ENCODE data around the gene CLMN. TPM values are rescaled to one million over a fixed set of nuclear protein-coding genes. Genes with fewer than 3 reads are reported as not detected.

Gene CLMN
- total and polyA plus RNA-seq, 8 donors, result 17.4 to 78.1 (median 59.8) TPM

GRCh38 chr14:95362138-95362494 lies 42.4 kb upstream of the CLMN start:
- H3K4me3 ChIP-seq, result no peak overlapping the region
- H3K9me3 ChIP-seq, result no peaks in the 10 kb centered on the region
- H3K27ac ChIP-seq, result no peak overlapping the region
- no peak for FAIRE-seq
- no peak for DNase-seq
- no peaks in the 10 kb centered on the region for H3K27me3 ChIP-seq
- WGBS, 2 donors, result 71 to 82% methylated on average over 9 of the region's 9 CpGs
- ATAC-seq, result no peak
- no peaks in the 10 kb centered on the region for H3K36me3 ChIP-seq
- no peak for TF ChIP-seq CTCF (IDR thresholded peaks at IDR 0.05)
- H3K4me1 ChIP-seq, result no peaks in the 10 kb centered on the region
- intact Hi-C loops (cut with DNase I), result no loop called here

GRCh38 chr14:95361373-95362137 lies 41.8 kb upstream of the CLMN start:
- peak; percentile 82 to 92 (median 88) for ATAC-seq
- H3K9me3 ChIP-seq, result no peaks in the 10 kb centered on the region
- peak overlapping the region in 2 of 4 donors; percentile 58 to 63 for H3K27ac ChIP-seq
- H3K4me1 ChIP-seq, result no peaks in the 10 kb centered on the region
- DNase-seq, result peak; percentile 48 to 86 (median 76)
- FAIRE-seq, result no peak
- 31 to 41% methylated on average over 18 to 19 of the region's 19 CpGs for WGBS, 2 donors
- H3K4me3 ChIP-seq, result peak overlapping the region in 1 of 4 donors; percentile 13
- no peaks in the 10 kb centered on the region for H3K27me3 ChIP-seq
- no peaks in the 10 kb centered on the region for H3K36me3 ChIP-seq
- intact Hi-C loops (cut with DNase I), result no loop called here
- TF ChIP-seq CTCF (IDR thresholded peaks at IDR 0.05), result peak; percentile 76 to 88 (median 80)

- no peak for TF ChIP-seq CTCF (IDR thresholded peaks at IDR 0.05)
- H3K27me3 ChIP-seq, result no peaks in the 10 kb centered on the region
- H3K9me3 ChIP-seq, result no peaks in the 10 kb centered on the region
- ATAC-seq (peak in 3 of 4 donors; percentile 15 to 21 (median 17)), FAIRE-seq (no peak), DNase-seq (no peak)
- H3K27ac ChIP-seq, result peak overlapping the region; percentile 55 to 63 (median 58)
- H3K36me3 ChIP-seq, result no peaks in the 10 kb centered on the region
- intact Hi-C loops (cut with DNase I), result no loop called here
- H3K4me3 ChIP-seq, result no peak overlapping the region
- H3K4me1 ChIP-seq, result no peaks in the 10 kb centered on the region
- 77 to 78% methylated on average over 9 of the region's 9 CpGs for WGBS, 2 donors
Measured at GRCh38 chr14:95360828-95361227, 41.1 kb upstream of the CLMN start.

- Histone ChIP-seq H3K36me3 (no peaks in the 10 kb centered on the region), H3K27me3 (no peaks in the 10 kb centered on the region), H3K4me1 (no peaks in the 10 kb centered on the region), H3K27ac (peak overlapping the region; percentile 55 to 63 (median 58)), H3K4me3 (no peak overlapping the region), H3K9me3 (no peaks in the 10 kb centered on the region)
- ATAC-seq, result peak; percentile 34 to 61 (median 50)
- TF ChIP-seq CTCF (IDR thresholded peaks at IDR 0.05), result no peak
- FAIRE-seq, result no peak
- DNase-seq, result peak in 3 of 6 donors; percentile 32 to 53 (median 39)
- intact Hi-C loops (cut with DNase I), result no loop called here
- 50 to 57% methylated on average over 47 of the region's 47 CpGs for WGBS, 2 donors
Measured at GRCh38 chr14:95359994-95360826, 40.5 kb upstream of the CLMN start.
